Kasumi-1 (cell line): Measurements from ENCODE around the gene ARAF.

Experiments used
- DNase-seq, 2 experiments: peaks; one replicate each; lab custom pipeline; 2025; lab: John Stamatoyannopoulos, UW

Gene ARAF

GRCh38 chrX:47564438-47565085, 3.6 kb downstream of the ARAF start:
- no peak for DNase-seq

DNA sequence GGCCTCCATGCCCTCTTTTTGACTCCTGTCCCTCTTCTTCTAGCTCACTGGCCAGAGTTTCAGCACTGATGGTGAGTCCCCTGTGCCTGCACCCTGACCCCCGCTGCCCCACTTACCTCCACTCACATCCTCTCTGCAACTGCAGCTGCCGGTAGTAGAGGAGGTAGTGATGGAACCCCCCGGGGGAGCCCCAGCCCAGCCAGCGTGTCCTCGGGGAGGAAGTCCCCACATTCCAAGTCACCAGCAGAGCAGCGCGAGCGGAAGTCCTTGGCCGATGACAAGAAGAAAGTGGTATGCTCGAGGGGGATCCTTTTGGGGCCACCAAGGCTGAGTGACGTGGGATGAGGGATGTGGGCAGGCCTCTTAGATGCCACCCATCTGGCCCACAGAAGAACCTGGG, 5.8 kb downstream of the ARAF start:
- no peak for DNase-seq

DNA sequence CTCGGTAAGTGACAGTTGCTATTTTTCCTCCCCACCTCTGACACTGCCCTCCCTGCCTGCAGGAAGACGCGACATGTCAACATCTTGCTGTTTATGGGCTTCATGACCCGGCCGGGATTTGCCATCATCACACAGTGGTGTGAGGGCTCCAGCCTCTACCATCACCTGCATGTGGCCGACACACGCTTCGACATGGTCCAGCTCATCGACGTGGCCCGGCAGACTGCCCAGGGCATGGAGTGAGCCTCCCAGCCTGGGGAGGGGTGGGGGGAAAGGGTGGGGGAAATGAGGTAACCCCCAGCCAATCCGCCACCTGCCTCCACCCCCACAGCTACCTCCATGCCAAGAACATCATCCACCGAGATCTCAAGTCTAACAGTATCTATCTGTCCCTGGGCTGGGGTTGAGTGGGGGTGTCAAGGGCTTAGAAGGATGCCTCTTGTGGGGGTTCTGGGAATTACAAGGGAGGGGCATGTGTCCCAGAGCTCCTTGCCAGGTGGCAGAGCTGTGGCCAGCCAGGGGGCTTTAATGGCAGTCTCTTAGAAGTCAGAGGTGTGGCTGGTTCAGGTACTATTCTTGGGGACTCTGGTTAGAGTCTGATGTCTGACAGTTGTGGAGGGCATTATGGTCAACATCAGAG, 7.8 kb downstream of the ARAF start:
- peak; percentile 4 to 17 for DNase-seq

DNA sequence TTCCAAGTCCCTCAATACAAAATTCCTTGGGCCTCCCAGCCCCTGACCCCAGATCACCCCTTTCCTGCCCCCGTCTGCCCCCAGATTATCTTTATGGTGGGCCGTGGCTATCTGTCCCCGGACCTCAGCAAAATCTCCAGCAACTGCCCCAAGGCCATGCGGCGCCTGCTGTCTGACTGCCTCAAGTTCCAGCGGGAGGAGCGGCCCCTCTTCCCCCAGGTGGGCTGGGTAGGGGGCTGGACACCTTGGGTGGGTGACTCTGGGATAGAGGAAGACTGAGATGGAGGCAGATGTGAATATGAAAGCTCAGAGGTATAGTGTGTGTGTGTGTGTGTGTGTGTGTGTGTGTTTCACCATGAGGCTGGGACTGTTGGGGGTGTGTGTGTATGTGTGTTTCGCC, 9.8 kb downstream of the ARAF start:
- no peak for DNase-seq

DNA sequence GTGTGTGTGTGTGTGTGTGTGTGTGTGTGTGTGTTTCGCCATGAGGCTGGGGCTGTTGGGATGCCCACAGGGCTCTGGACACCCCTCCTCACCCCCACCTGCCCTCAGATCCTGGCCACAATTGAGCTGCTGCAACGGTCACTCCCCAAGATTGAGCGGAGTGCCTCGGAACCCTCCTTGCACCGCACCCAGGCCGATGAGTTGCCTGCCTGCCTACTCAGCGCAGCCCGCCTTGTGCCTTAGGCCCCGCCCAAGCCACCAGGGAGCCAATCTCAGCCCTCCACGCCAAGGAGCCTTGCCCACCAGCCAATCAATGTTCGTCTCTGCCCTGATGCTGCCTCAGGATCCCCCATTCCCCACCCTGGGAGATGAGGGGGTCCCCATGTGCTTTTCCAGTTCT, 10.2 kb downstream of the ARAF start:
- no peak for DNase-seq

- DNase-seq = no peak
Measured at GRCh38 chrX:47571896-47572295, 10.9 kb downstream of the ARAF start.

DNA sequence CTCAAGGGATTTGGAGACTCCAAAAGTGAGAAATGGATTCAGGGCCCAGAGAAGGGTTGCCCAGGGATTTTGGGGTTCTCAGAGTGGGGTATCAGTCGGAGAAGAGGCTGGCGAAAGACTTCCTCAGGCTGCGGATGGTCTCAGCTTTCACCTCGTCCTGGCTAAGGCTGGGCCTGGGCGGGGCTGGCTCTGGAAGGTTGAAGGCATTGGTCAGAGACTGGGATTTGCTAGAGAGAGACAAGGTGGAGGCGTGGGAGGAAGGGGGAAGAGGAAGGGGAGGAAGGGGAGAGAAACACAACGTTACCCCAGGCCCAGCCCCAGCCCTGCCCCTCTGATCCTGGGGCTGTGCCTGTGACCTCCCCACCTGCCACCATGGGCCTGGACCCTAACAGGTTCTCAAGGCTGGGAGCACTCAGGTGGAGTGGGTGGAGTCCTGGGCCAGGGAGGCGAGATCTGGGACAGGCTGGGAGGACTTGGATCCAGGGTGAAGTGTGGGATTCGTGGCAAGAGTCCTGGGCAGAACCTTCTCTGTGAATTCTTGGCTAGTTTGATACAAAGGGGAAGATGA, 11.9 kb downstream of the ARAF start:
- DNase-seq = no peak

DNA sequence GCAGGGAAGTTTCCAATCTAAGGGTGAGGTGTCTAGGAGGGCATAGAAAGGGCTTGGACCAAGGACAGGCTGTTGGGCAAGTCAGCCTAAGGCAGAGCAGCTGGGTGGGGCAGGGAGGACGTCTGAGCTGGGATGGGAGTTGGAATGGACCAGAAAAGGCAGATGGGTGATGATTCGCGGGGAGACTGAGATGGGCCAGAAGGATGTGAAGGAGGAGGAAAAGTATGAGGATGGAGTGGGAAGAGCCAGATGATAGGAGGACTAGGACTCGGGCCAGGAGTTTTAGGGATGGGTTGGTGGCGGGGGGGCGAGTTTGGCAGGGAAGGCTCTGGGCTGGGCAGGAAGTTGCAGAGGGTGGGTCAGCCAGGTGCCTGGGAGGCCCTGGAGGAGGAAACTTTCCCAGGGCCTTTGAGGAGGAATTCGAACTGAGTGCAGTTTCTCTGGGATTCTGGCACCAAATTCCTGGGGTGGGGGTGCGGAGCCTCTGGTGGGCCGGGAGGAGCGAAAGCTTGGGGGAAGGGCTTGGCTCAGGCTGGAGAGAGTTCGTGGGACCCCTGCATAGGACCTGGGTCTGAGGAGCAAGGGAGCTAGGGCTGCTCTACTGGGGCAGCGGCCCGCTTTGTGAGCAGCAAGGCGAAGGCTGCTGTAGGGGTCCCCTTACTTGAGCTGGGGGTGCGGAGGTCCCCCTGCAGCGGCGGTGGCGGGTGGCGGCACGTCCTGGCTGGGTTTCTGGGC, 12.5 kb downstream of the ARAF start:
- no peak for DNase-seq

DNA sequence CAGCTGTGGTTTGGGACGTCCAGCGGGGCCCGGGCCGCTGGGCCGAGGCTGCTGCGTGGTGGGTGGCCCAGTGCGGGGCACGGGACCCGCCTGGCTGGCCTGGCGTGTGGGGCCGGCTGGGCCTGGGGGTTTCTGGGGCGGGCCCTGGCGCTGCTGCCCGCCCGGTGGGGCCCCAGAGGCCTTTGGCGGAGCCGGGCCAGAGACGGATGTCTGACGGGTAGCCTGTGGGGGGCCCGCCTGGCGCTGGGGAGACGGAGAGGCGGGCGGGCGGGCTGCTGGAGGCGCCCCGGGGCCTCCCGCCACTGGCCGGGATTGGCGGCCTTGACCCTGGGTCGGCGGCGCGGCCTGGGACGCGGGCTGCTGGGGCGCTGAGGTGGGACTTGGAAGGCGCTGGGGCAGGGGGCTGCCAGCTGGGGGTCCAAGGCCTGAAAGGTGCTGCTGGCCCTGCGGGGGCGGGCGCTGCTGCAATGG, 13.1 kb downstream of the ARAF start:
- no peak for DNase-seq

DNA sequence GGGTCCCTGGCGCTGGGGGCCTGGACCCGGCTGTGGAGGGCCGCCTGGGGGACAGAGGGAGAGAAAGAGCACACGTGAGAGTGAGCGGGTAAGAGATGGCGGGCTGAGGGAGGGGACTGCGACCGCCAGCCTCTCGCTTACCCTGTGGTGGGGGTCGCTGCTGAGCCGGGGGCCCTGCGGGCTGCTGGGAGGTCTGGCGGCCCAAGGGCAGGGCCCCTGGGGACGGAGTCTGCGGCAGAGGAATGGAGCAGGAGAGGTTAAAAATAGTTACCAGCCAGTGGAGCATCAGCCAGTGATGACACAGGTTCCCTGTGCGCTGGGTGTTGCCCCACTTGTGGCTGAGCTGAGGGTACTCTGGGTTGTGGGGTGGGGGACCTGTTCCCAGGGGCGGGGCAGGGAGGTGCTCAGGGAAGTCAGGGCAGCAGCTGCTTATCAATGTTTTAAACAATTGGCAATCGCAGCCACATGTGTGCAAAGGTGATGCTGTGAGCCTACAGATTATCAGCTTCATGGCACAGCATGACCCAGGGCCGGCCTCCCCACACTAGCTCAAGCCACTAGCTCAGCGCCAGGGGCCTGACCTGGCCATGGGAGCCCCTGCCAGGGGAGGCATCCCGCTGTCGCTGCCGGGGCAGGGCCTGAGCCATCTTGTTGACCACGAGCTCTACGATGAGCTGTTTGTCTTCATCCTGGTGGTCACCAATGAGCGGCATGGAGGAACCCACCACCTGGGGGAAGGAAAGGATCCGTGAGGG, 13.7 kb downstream of the ARAF start:
- no peak for DNase-seq

DNA sequence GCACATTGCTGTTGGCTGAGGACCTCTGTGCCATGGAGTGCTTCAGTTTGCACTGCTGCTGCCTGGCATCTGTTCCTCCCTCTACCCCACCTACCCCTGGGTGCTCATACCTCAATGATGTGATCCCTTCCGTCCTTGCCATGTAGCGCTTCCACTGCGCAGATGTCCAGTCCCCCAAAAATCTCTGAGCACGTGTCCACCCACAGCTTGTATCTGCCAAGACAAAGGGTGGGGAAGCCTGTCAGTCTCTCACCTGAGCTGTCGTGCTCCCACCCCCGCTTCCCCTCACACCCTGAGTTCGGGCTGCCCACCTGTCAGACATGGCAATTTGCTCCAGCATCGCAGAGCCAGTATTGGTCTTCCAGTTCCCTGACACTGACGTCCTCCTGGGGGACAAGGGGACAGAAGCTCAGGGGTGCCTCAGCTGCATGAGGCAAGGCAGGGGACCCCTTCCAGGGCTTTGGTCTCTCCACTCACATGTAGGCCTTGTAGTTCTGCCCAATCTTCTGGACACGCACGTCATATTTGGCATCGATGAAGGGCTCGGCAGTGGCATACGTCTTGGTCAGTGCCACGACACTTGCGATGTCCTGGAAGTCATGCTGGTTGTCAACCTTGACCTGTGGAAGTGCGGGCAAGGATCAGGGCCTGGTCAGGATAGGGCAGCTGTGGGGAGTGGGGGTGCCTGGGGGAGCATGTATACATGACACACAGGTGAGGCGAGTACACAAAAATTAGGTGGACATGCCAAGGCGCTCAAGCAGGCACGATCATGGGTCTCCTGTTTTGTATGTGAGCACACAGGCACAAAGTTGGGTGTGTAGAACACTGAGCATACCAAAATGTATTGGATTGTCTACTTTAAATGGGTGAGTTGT, 15.3 kb downstream of the ARAF start:
- no peak for DNase-seq

DNA sequence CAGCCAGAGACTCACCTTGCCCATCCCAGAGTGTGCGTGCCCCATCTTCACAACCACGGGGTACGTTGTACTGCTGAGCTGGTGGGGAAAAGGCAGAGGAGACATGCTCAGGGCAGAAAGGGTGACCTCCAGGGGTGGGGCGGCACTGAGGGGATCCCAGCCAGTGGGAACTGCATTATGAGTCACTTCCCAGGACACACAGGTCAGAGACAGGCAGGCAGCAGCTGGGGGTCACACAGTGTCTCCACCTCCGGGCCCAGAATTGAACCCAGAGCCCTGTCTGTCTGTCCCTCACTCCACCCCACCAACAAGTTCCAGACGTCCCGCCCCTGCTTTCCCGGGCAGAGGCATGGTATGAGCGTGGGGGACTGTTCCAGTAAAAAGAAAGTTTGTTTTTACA, 16.4 kb downstream of the ARAF start:
- DNase-seq = no peak

GRCh38 chrX:47577901-47578300, 16.9 kb downstream of the ARAF start:
- no peak for DNase-seq

GRCh38 chrX:47578692-47579091, 17.7 kb downstream of the ARAF start:
- no peak for DNase-seq

DNA sequence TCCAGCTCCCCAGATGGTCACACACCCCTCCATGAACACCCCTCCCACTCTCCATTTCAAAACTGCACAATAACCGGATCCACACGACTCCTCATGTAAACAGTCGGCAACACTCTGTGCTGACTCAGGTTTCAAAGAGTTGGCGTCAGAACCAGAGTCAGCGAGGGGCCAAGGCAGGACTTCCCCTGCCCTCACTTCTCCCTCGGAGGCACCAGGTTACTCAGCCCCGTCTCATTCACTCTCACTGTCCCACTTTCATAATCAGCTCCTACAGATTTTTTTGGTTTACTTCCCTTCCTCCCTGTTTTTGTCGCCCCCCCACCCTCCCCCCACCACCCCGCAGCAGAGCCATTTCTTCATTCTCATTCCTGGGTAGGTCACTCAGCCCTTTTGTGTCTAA, 18.5 kb downstream of the ARAF start:
- no peak for DNase-seq

GRCh38 chrX:47581731-47582647, 21.0 kb downstream of the ARAF start, which contains the start of gene TIMP1:
Gene TIMP1 (plus strand): TSS chrX:47582436. CDS start chrX:47583416, 980 bp downstream.
- peak; percentile 80 to 82 for DNase-seq

- DNase-seq = no peak
Measured at GRCh38 chrX:47583240-47583861, 22.3 kb downstream of the ARAF start.

- DNase-seq = no peak
Measured at GRCh38 chrX:47584714-47585113, 23.7 kb downstream of the ARAF start.

GRCh38 chrX:47585273-47585672, 24.3 kb downstream of the ARAF start:
- DNase-seq = no peak
